Measurements from ENCODE around the gene SEMA3C.

SEMA3C gene

GRCh38 chr7:80729591-80730320 is 189.1 kb downstream of the SEMA3C start:
- no peak for DNase-seq

GRCh38 chr7:80726666-80727065 is 192.2 kb downstream of the SEMA3C start:
- DNase-seq = no peak

GRCh38 chr7:80725181-80725611 is 193.7 kb downstream of the SEMA3C start:
- DNase-seq = no peak

- DNase-seq = no peak
These were observed 194.5 kb downstream of the SEMA3C start for GRCh38 chr7:80724249-80724871.

DNA sequence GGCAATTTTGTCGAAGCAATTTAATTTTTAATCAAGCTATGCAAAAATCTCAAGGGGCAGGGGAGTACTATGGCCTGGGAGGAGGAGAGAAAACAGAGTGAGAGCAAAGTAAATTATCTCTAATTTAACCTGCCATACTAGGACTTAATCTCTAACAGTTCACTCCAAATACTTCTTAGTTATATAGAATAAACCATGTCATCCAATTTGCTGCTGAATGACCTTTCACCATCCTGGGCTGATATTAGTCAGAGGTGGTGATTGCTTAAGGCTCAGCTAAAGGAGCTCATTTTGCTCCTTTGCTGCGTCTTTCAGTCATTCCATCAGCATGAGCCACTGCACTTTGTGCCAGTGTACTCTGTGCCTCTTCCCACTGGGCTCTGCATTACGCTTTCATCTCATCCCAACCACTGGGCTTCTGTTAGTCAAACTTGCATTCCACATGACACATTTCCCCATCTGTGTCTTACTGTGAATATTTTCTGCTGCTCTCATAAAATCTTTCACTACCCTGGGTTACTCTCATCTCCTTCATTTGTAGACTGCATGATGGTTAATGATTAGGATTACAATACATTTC is 196.1 kb downstream of the SEMA3C start:
- DNase-seq = no peak

DNA sequence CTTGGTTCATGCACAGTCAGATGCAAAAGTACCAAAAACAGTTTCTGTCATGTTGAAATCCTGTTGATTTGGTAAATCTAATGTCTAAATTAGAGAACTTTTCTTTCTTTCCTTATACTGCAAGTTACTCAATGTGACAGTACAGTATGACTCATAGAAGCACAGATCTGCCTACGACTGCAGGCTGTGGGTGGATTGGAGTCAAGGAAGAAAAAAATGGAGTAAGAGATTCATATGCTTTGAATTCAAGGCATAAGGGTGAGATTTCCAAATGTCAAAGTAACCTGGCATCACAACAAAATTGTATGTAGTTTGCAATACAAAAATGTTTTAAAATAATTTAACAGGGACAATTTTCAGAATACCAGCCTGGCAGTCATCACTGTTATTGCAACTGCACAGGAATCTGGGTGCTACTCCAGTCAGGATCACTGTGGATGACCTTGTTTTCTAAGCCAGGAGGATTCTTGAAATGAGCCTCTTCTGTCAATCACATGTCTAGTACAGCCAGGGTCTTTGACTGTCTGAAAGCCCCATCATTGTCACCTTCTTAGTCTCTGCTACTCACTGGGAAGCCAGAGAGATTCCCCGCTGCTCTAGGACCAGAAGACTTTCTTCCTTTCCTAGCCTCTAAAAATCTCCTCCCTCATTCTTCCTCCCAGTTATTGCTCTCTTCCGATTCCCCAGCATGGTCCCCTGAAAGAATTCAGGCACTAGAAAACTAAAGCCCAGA is 196.8 kb downstream of the SEMA3C start:
- DNase-seq = no peak

DNA sequence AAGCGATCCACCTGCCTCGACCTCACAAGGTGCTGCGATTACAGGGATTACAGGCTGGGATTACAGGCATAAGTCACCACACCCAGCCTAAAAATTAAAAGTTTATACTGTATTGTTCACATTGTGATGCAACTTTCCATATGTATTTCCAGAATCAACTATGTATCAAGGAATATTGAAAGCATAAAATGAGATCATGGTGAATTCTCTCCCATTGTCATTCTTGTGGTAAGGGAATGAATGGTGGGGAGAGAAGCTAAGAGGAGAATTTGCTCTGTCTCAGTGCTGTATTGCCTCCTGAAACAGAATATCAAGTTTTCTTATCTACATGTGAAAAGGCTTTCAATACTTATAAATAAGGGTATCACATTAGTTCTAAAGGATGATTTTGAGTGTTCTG is 198.7 kb downstream of the SEMA3C start:
- no peak for DNase-seq

GRCh38 chr7:80719261-80719660 is 199.6 kb downstream of the SEMA3C start:
- no peak for DNase-seq

GRCh38 chr7:80711531-80711930 is 207.3 kb downstream of the SEMA3C start:
- DNase-seq = no peak

GRCh38 chr7:80708123-80708522 is 210.7 kb downstream of the SEMA3C start:
- no peak for DNase-seq

- no peak for DNase-seq
These were observed 211.5 kb downstream of the SEMA3C start for GRCh38 chr7:80707318-80707717.

- no peak for DNase-seq
These were observed 213.6 kb downstream of the SEMA3C start for GRCh38 chr7:80705130-80705781.

GRCh38 chr7:80703272-80703671 is 215.6 kb downstream of the SEMA3C start:
- no peak for DNase-seq

GRCh38 chr7:80699721-80700256 is 219.1 kb downstream of the SEMA3C start:
- no peak for DNase-seq

DNA sequence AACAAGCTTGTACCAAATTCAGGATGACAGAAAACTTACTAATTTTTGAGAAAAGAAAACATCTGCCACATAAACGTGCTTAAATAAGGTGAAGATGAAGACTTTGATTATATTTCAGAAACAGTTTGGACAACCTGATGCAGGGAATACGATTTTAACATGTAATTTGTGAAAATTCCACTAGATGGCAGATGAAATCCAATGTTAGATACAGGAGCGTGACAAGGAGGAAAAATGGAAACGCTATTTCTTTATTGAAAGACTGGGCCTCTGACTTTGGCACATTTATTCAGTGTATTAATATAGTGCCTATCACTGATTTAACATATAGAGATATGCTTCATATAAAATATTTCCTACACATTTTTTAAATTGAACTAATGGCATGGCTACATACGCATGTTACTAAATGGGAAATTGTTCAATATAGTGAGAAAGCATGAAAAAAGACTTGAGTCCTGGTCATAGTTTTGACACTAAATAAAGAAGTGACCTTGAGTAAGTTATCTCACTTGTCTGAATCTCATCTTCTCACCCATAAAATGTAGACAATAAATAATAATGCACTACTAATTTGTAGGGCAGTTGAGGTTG is 219.7 kb downstream of the SEMA3C start:
- no peak for DNase-seq

All from activated CD4-positive, alpha-beta T cell treated with anti-CD3 and anti-CD28 coated beads, Interleukin-2, amount 50 U/mL, for 1 hour (primary cell).